Cardiac atrium fibroblast (primary cell): Measurements from ENCODE around the gene SNX4. TPM values are rescaled to one million over a fixed set of nuclear protein-coding genes. Genes with fewer than 3 reads are reported as not detected.

Experiments used
- total RNA-seq: library from RNA; depleted of rRNA; stranded (reverse); fragments of >200 nt; gene quantifications from 2 replicates; pipeline ENCODE4 v1.2.3, GENCODE V29; 2015

SNX4 gene
- total RNA-seq: 33.8 and 40.8 TPM in 2 replicates

DNA sequence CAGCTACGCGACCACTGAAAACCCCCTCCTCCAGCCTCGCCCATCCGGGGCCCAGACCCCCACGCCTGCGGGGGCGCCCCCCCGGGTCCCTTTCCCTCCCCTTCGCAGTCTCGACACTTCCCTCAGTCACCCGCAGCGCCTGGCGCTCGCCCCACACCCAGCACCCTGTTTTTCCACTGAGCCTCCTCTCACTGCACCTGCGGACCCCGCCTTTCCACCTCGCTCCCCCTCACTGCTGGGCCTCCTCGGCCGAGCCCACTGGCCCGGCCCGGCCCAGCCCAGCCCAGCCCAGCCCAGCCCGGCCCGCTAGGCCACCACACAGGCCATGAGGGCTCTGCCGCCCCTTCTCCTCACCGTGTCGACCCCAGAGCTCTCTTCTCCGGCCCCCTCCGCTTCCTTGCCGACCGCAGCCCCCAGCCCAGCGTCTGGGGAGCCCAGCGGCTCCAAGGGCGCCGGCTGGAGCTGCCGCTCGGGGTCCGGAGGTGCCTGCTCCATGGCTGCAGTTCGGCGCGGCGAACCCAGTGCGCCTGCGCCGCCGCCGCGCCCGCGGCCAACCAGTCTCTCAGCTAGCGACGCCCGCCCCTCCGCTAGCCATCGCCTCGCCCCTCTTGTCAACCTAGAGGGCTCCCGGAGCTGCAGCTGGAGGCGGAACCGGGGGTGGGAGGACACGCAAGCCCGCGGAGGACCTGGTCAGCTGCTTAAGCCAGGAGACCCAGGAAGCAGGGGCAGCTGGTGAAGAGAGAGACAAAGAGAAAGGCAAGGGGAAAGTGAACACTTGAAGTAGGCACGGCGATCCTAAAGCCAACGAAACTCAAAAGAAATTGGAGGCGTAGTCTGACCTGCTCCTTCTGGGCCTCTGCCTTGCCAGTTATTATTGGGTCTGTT is at the start of gene SNX4:
TSS of gene SNX4 (minus strand) at position 525 of the 885 bp plus-strand sequence. CDS start at position 495, 30 bp downstream.

Other genes with a start within 250 kb of the SNX4 start
- 13.5 and 15.9 TPM in 2 replicates for gene ZNF148, start 144.9 kb downstream of the SNX4 start, total RNA-seq
- gene OSBPL11, start 75.3 kb upstream of the SNX4 start, total RNA-seq: 4.2 and 5.0 TPM in 2 replicates